ENCODE measurements around the gene TUBB2B.

DNA sequence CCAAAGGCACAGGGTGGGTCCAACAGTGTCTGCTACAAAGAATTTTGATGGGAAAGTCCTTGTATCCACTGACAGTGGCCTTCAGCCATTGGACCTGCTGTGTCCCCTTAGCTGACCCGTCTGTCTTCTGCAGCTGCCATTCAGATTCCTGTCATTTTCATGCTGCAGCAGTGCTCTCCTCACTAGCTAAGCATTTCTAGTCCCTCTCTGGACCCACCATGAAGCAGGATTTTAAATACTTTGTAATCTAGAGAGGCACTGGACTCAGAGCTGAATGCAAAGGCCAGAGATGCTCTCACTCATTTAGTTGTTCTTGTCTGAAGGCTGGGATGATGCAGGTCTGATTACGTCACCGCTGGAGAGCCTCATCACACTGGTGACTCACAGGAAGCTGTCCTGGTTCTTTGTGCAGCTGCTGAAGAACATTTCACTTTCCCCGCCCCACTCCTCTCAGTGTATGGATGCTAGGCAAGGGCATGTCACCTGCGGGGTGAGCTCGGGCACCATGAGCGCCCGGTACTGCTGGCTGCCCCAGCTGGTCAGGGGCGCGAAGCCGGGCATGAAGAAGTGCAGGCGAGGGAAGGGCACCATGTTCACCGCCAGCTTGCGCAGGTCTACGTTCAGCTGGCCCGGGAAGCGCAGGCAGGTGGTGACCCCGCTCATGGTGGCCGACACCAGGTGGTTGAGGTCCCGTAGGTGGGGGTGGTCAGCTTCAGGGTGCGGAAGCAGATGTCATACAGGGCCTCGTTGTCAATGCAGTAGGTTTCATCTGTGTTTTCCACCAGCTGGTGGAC lies 50.7 kb downstream of the TUBB2B start:
- TF ChIP-seq EP300 (IDR thresholded peaks at IDR 0.05) (no peak), POLR2AphosphoS5 (IDR thresholded peaks at IDR 0.05) (no peak), POLR2A (IDR thresholded peaks at IDR 0.05) (no peak)
- TF ChIP-seq, protein P1, sequence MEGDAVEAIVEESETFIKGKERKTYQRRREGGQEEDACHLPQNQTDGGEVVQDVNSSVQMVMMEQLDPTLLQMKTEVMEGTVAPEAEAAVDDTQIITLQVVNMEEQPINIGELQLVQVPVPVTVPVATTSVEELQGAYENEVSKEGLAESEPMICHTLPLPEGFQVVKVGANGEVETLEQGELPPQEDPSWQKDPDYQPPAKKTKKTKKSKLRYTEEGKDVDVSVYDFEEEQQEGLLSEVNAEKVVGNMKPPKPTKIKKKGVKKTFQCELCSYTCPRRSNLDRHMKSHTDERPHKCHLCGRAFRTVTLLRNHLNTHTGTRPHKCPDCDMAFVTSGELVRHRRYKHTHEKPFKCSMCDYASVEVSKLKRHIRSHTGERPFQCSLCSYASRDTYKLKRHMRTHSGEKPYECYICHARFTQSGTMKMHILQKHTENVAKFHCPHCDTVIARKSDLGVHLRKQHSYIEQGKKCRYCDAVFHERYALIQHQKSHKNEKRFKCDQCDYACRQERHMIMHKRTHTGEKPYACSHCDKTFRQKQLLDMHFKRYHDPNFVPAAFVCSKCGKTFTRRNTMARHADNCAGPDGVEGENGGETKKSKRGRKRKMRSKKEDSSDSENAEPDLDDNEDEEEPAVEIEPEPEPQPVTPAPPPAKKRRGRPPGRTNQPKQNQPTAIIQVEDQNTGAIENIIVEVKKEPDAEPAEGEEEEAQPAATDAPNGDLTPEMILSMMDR (IDR thresholded peaks at IDR 0.05), result no peak

Data from sigmoid colon (tissue), 4 donors.